Neural cell (in vitro differentiated cells): ENCODE results near the gene SERAC1.

Source experiments
- CTCF ChIP-seq: fragments of 450-650 bp; IDR thresholded peaks from 2 replicates; pipeline ENCODE4 v1.5.1; 2014; ENCODE audit warnings: antibody characterized with exemption, mild to moderate bottlenecking, moderate library complexity; ENCODE audit not compliant: poor library complexity, severe bottlenecking
- EP300 ChIP-seq: fragments of 450-650 bp; conservative IDR thresholded peaks from 2 replicates; pipeline ENCODE4 v1.6.1; 2014; ENCODE audit warnings: antibody characterized with exemption, mild to moderate bottlenecking, moderate library complexity; ENCODE audit not compliant: poor library complexity, severe bottlenecking
- EZH2 ChIP-seq: fragments of 200-600, 300-800 bp; shearing (Covaris generic), sonication (generic); IDR thresholded peaks from 2 replicates; pipeline ENCODE4 v1.6.1; 2014; ENCODE audit warnings: antibody characterized with exemption, low read length, borderline replicate concordance, mild to moderate bottlenecking; ENCODE audit not compliant: insufficient read depth, poor library complexity, severe bottlenecking
- MXI1 ChIP-seq: fragments of 450-650 bp; conservative IDR thresholded peaks from 2 replicates; pipeline ENCODE4 v1.6.1; 2014; ENCODE audit warnings: antibody characterized with exemption, mild to moderate bottlenecking; ENCODE audit not compliant: poor library complexity, severe bottlenecking
- POLR2AphosphoS5 ChIP-seq: IDR thresholded peaks from 2 replicates; pipeline ENCODE4 v1.6.1; 2012
- RAD21 ChIP-seq: fragments of 450-650 bp; conservative IDR thresholded peaks from 2 replicates; pipeline ENCODE4 v1.6.1; 2014; ENCODE audit warnings: antibody characterized with exemption, mild to moderate bottlenecking, moderate library complexity
- REST ChIP-seq: IDR thresholded peaks from 2 replicates; pipeline ENCODE4 v1.6.1; 2012; ENCODE audit warnings: borderline replicate concordance
- SMC3 ChIP-seq: fragments of 450-650 bp; conservative IDR thresholded peaks from 2 replicates; pipeline ENCODE4 v1.6.1; 2014; ENCODE audit warnings: antibody characterized with exemption, mild to moderate bottlenecking, moderate library complexity; ENCODE audit not compliant: poor library complexity
- TAF1 ChIP-seq: IDR thresholded peaks from 2 replicates; pipeline ENCODE4 v1.6.1; 2012; ENCODE audit warnings: low read depth

GRCh38 chr6:158111987-158112386 is 56.1 kb downstream of the SERAC1 start:
- TF ChIP-seq SMC3 (no peak), CTCF (no peak), POLR2AphosphoS5 (no peak), EZH2 (no peak), TAF1 (no peak), RAD21 (no peak), MXI1 (no peak), EP300 (no peak), REST (no peak)
